WTC11 (cell line): Measurements from ENCODE around the gene PPP3CA. TPM values are rescaled to one million over a fixed set of nuclear protein-coding genes. Genes with fewer than 3 reads are reported as not detected.

ENCODE experiments used
- ATAC-seq: fragments of 200-7000 bp; cut with Tn5 transposase; 2 replicates; pipeline ENCODE4 v1.10.0; 2021; ENCODE audit warnings: mild to moderate bottlenecking, moderate library complexity
- CTCF ChIA-PET: fragments of 300-600 bp; sonication (Branson Sonifier 250); formaldehyde crosslinking; loops from one replicate; lab custom pipeline; 2021; ENCODE audit warnings: antibody characterized with exemption; lab: Charles Lee
- POLR2A ChIA-PET: fragments of 350-600 bp; sonication (Branson Sonifier 250); formaldehyde crosslinking; loops from one replicate; lab custom pipeline; 2021; ENCODE audit warnings: antibody characterized with exemption; lab: Charles Lee
- DNase-seq: peaks from one replicate; pipeline ENCODE4 v3.0.0; 2021; ENCODE audit warnings: low spot score
- H3K27ac Mint-ChIP-seq: 2 replicates; pipeline ENCODE4 v1.8.0; 2021; ENCODE audit warnings: mixed read lengths
- H3K27me3 Mint-ChIP-seq: 2 replicates; pipeline ENCODE4 v1.8.0; 2021; ENCODE audit warnings: low read depth, mild to moderate bottlenecking, moderate library complexity, mixed read lengths
- H3K36me3 Mint-ChIP-seq: 2 replicates; pipeline ENCODE4 v1.8.0; 2021; ENCODE audit warnings: mixed read lengths
- H3K4me1 Mint-ChIP-seq: 2 replicates; pipeline ENCODE4 v1.8.0; 2022; ENCODE audit warnings: mixed read lengths
- H3K4me3 Mint-ChIP-seq: 2 replicates; pipeline ENCODE4 v1.8.0; 2021; ENCODE audit warnings: mild to moderate bottlenecking, moderate library complexity, mixed read lengths
- H3K9me3 Mint-ChIP-seq: 2 replicates; pipeline ENCODE4 v1.8.0; 2021; ENCODE audit warnings: mixed read lengths
- AFF4 ChIP-seq: sonication (generic); formaldehyde crosslinking; IDR thresholded peaks from 2 replicates; pipeline ENCODE4 v1.8.1; 2023; ENCODE audit warnings: mild to moderate bottlenecking, missing genetic modification reagents, borderline replicate concordance
- AR ChIP-seq: fragments of 250-450 bp; sonication (Bioruptor Pico); IDR thresholded peaks from 2 replicates; pipeline ENCODE4 v1.9.0; 2021; ENCODE audit warnings: mild to moderate bottlenecking
- ATF2 ChIP-seq: sonication (generic); formaldehyde crosslinking; IDR thresholded peaks from 2 replicates; pipeline ENCODE4 v1.8.1; 2022; ENCODE audit warnings: low read depth, missing genetic modification reagents, borderline replicate concordance
- CBFB ChIP-seq: sonication (generic); formaldehyde crosslinking; IDR thresholded peaks from 2 replicates; pipeline ENCODE4 v1.8.1; 2022; ENCODE audit warnings: mild to moderate bottlenecking, low read depth, missing genetic modification reagents
- CDX4 ChIP-seq: fragments of 250-450 bp; sonication (Bioruptor Pico); IDR thresholded peaks from 2 replicates; pipeline ENCODE4 v1.9.0; 2021; ENCODE audit warnings: moderate library complexity, mild to moderate bottlenecking, inconsistent platforms, borderline replicate concordance
- CREB1 ChIP-seq: sonication (generic); formaldehyde crosslinking; IDR thresholded peaks from 2 replicates; pipeline ENCODE4 v1.8.0; 2023; ENCODE audit warnings: mild to moderate bottlenecking, missing genetic modification reagents
- E2F1 ChIP-seq: sonication (generic); formaldehyde crosslinking; IDR thresholded peaks from 2 replicates; pipeline ENCODE4 v1.8.0; 2022; ENCODE audit warnings: mild to moderate bottlenecking, missing genetic modification reagents
- EMX1 ChIP-seq: fragments of 250-450 bp; sonication (Bioruptor Pico); IDR thresholded peaks from 2 replicates; pipeline ENCODE4 v1.8.0; 2021; ENCODE audit warnings: mild to moderate bottlenecking
- FOXP4 ChIP-seq: sonication (generic); formaldehyde crosslinking; IDR thresholded peaks from 2 replicates; pipeline ENCODE4 v1.8.0; 2022; ENCODE audit warnings: mild to moderate bottlenecking, missing genetic modification reagents
- MLX ChIP-seq: sonication (generic); formaldehyde crosslinking; IDR thresholded peaks from 2 replicates; pipeline ENCODE4 v1.8.1; 2023; ENCODE audit warnings: mild to moderate bottlenecking, missing genetic modification reagents, moderate library complexity
- MXD4 ChIP-seq: fragments of 250-450 bp; sonication (Bioruptor Pico); IDR thresholded peaks from 2 replicates; pipeline ENCODE4 v1.8.0; 2021; ENCODE audit warnings: mild to moderate bottlenecking, moderate library complexity, borderline replicate concordance
- NFE2L1 ChIP-seq: sonication (generic); formaldehyde crosslinking; IDR thresholded peaks from 2 replicates; pipeline ENCODE4 v1.8.1; 2023; ENCODE audit warnings: missing genetic modification reagents
- PREB ChIP-seq: sonication (generic); formaldehyde crosslinking; IDR thresholded peaks from 2 replicates; pipeline ENCODE4 v1.8.1; 2022; ENCODE audit warnings: mild to moderate bottlenecking, missing genetic modification reagents, moderate library complexity, borderline replicate concordance
- SP1 ChIP-seq: sonication (generic); formaldehyde crosslinking; conservative IDR thresholded peaks from 2 replicates; pipeline ENCODE4 v1.8.1; 2022; ENCODE audit warnings: missing genetic modification reagents
- ZBTB21 ChIP-seq: sonication (generic); formaldehyde crosslinking; IDR thresholded peaks from 2 replicates; pipeline ENCODE4 v1.8.1; 2023; ENCODE audit warnings: mild to moderate bottlenecking, missing genetic modification reagents, borderline replicate concordance
- ZNF423 ChIP-seq: fragments of 250-450 bp; sonication (Bioruptor Pico); IDR thresholded peaks from 2 replicates; pipeline ENCODE4 v2.1.2; 2022; ENCODE audit warnings: mild to moderate bottlenecking, moderate library complexity
- ZNF425 ChIP-seq: fragments of 250-450 bp; sonication (Bioruptor Pico); conservative IDR thresholded peaks from 2 replicates; pipeline ENCODE4 v1.9.0; 2021; ENCODE audit warnings: mild to moderate bottlenecking
- ZSCAN18 ChIP-seq: fragments of 250-450 bp; sonication (Bioruptor Pico); IDR thresholded peaks from 2 replicates; pipeline ENCODE4 v2.1.2; 2022; ENCODE audit warnings: mild to moderate bottlenecking, moderate library complexity
- total RNA-seq: library from RNA; stranded (reverse); gene quantifications from 3 replicates; pipeline ENCODE4 v1.2.3, GENCODE V29; 2021

The PPP3CA gene
- total RNA-seq, 1 experiment from 2014 or later: 41.6 TPM

- Mint-ChIP-seq H3K9me3 (no peaks in the 10 kb centered on the region), H3K36me3 (no peaks in the 10 kb centered on the region), H3K4me3 (no peak overlapping the region), H3K27me3 (no peaks in the 10 kb centered on the region), H3K27ac (no peak overlapping the region), H3K4me1 (peaks cover 3% of the 10 kb centered on the region; the same call in 1 of the 2 replicates)
- CTCF ChIA-PET: no interaction called here
- ATAC-seq (no peak), DNase-seq (no peak)
- POLR2A ChIA-PET: no interaction called here
- TF ChIP-seq MLX (no peak), ATF2 (CRISPR knock-in tag) (no peak), SP1 (CRISPR knock-in tag) (no peak), EMX1 (CRISPR knock-in tag) (no peak), CBFB (CRISPR knock-in tag) (no peak), NFE2L1 (CRISPR knock-in tag) (no peak), PREB (no peak), ZBTB21 (CRISPR knock-in tag) (no peak), ZNF423 (no peak), CREB1 (CRISPR knock-in tag) (no peak), MXD4 (CRISPR knock-in tag) (no peak), E2F1 (CRISPR knock-in tag) (no peak), AR (CRISPR knock-in tag) (no peak), CDX4 (CRISPR knock-in tag) (no peak), ZNF425 (no peak), ZSCAN18 (no peak), AFF4 (CRISPR knock-in tag) (no peak), FOXP4 (CRISPR knock-in tag) (no peak)
Measured at GRCh38 chr4:101064541-101065180, 282.7 kb downstream of the PPP3CA start.
